ENCODE data around the gene ZNF792. TPM values are rescaled to one million over a fixed set of nuclear protein-coding genes. Genes with fewer than 3 reads are reported as not detected.

Gene ZNF792
- total and polyA plus RNA-seq, 2 of the 8 experiments (the other 6 are each of a cell fraction or from before 2014, with no cell fraction given), result 2.5 to 7.2 TPM

- TF ChIP-seq SIN3A (conservative IDR thresholded peaks at IDR 0.05 in 1 of 2, IDR thresholded peaks at IDR 0.05 in 1 of 2; ENCODE audit: low read depth in 1 of 2, low read length in 2 of 2) (no peak), SRF (IDR thresholded peaks at IDR 0.05; ENCODE audit: low read depth, low read length) (no peak), BCL11A (IDR thresholded peaks at IDR 0.05; ENCODE audit: low read depth in 2 of 2, low read length in 2 of 2) (no peak), GABPA (IDR thresholded peaks at IDR 0.05; ENCODE audit: borderline replicate concordance, insufficient read depth, low read length) (no peak), HDAC6 (IDR thresholded peaks at IDR 0.05; ENCODE audit: low read depth, low read length) (no peak)
Measured at GRCh38 chr19:34926361-34926684, 37.7 kb downstream of the ZNF792 start (continued).

Data from H1 (cell line).